Heart left ventricle (tissue), 16 donors: ENCODE data around the gene MAP3K4. TPM values are rescaled to one million over a fixed set of nuclear protein-coding genes. Genes with fewer than 3 reads are reported as not detected.

Experiments
- ATAC-seq, 4 donors: fragments of 200-7000 bp; cut with Tn5 transposase; one replicate each; pipeline ENCODE4 v1.9.1; 2020 to 2022; ENCODE audit warnings: moderate library complexity in 4 of 4, mild to moderate bottlenecking in 3 of 4, moderate number of reproducible peaks in 1 of 4
- DNase-seq, 5 donors: peaks; one replicate each; pipeline ENCODE4 v3.0.0-alpha.2; 2020
- H3K27ac ChIP-seq, 12 donors: fragments of 200-600 bp; sonication (generic) in 4 of 12; one replicate each; pipeline versions ENCODE4 v1.5.0 to v1.8.0; 2016 to 2022; ENCODE audit warnings: mild to moderate bottlenecking in 2 of 12
- H3K27me3 ChIP-seq, 9 donors: fragments of 200-600 bp; sonication (generic) in 2 of 9; one replicate each; pipeline versions ENCODE4 v1.5.1 to v1.8.0; 2016 to 2022; ENCODE audit warnings: mild to moderate bottlenecking in 3 of 9
- H3K36me3 ChIP-seq, 9 donors: fragments of 200-600 bp; sonication (generic) in 2 of 9; one replicate each; pipeline versions ENCODE4 v1.5.0 to v1.8.0; 2018 to 2022; ENCODE audit warnings: mild to moderate bottlenecking in 2 of 9
- H3K4me1 ChIP-seq, 12 donors: fragments of 200-600 bp; sonication (generic) in 4 of 12; one replicate each; pipeline versions ENCODE4 v1.5.0 to v1.8.0; 2016 to 2022; ENCODE audit warnings: mild to moderate bottlenecking in 3 of 12
- H3K4me3 ChIP-seq, 12 donors: fragments of 200-600 bp; sonication (generic) in 4 of 12; one replicate each; pipeline versions ENCODE4 v1.5.0 to v1.8.0; 2017 to 2022; ENCODE audit warnings: mild to moderate bottlenecking in 9 of 12, moderate library complexity in 4 of 12
- H3K9me3 ChIP-seq, 12 donors: fragments of 200-600 bp; sonication (generic) in 4 of 12; one replicate each; pipeline versions ENCODE4 v1.5.0 to v1.8.0; 2016 to 2022; ENCODE audit warnings: mild to moderate bottlenecking in 1 of 12
- CTCF ChIP-seq, 12 donors: fragments of 200-600 bp; sonication (generic) in 4 of 12; IDR thresholded peaks; one replicate each; pipeline versions ENCODE4 v1.5.0 to v1.8.0; 2018 to 2022; ENCODE audit warnings: antibody characterized with exemption in 12 of 12, mild to moderate bottlenecking in 5 of 12
- POLR2A ChIP-seq, 2 donors: fragments of 450-650 bp; IDR thresholded peaks; one replicate each; pipeline ENCODE4 v1.6.1; 2017; ENCODE audit warnings: antibody characterized with exemption in 2 of 2, mild to moderate bottlenecking in 2 of 2, moderate library complexity in 2 of 2
- WGBS, 4 donors: extraction: QIAGEN DNeasy Blood & Tissue Kit in 2 of 4; methylation state at CpG; one replicate each; pipeline versions ENCODE4 v1.1.5 to v1.1.7; 2013 to 2018; 5-methylcytosine and 5-hydroxymethylcytosine counted together
- intact Hi-C, 10 donors: fragments of 100-400 bp; cut with DNase I; formaldehyde crosslinking; loops; one replicate each; pipeline versions ENCODE4 v1.11.1 to v1.14.2; 2022
- polyA plus RNA-seq, 2 donors: library from polyadenylated mRNA; stranded (reverse); fragments of 200-250 nt; gene quantifications; one replicate each; pipeline ENCODE4 v1.2.3, GENCODE V29; 2013
- total RNA-seq, 9 donors: library from RNA; depleted of rRNA in 2 of 9; stranded (reverse); fragments of >200 nt in 2 of 9; fragmentation: NEBNext Ultra II Directional in 3 of 9; extraction: Animal tissue kit (Norgen Biotek cat#: 25700) in 3 of 9; gene quantifications; one replicate each; pipeline versions ENCODE4 v1.1.0 to v1.2.4, GENCODE V29; 2016 to 2023
- donor health status: ischemic (EF 13 %, LVEDD 7.1; RV severe dilation, severe dysfunction).
- donor health status: healthy with polysubstance abuse.
- donor health status: DM: no; HTN: yes; CAD: no.
- donor health status: DM: no; HTN: no; CAD: no.
- donor health status: ischemic (EF 25% LVEDD 6.9; RV normal size, moderate dysfunction).
- donor health status: ischemic (EF 25% LVEDD 5.7; RV mildly dilated, moderate dysfunction).
- donor health status: healthy.
- donor health status: DM: yes; HTN: yes; CAD: no.
- donor health status: ischemic (EF 35%, LVEDD 5.7; RV mildly dilated, moderate dysfunction).
- donor health status: nonischemic (EF 11% LVEDD 7.7; RV severe dilation, severe dysfunction).
- donor health status: DM: yes; HTN: yes; CAD: no.
- donor health status: PGD.
- donor health status: ischemic (EF 29% LVEDD 5.4; RV normal size, mild dysfunction).
- donor health status: nonischemic (EF 23%, LVEDD 6.1; RV moderate dilation, normal function).

The MAP3K4 gene
- total and polyA plus RNA-seq, 11 donors: 9.2 to 39.1 (median 28.4) TPM

GRCh38 chr6:160998766-160999165, 7.2 kb downstream of the MAP3K4 start:
- DNase-seq: no peak
- no peak for ATAC-seq
- TF ChIP-seq POLR2A (IDR thresholded peaks at IDR 0.05): no peak
- TF ChIP-seq CTCF (IDR thresholded peaks at IDR 0.05): no peak
- WGBS, 4 donors: 61 to 78% (median 68%) methylated on average over 4 of the region's 4 CpGs
- peaks cover 0 to 3% (median 0%) of the 10 kb centered on the region in 9 donors for H3K36me3 ChIP-seq
- H3K4me1 ChIP-seq: peaks cover 3 to 51% (median 24%) of the 10 kb centered on the region in 12 donors
- no peaks in the 10 kb centered on the region for H3K27me3 ChIP-seq
- no peak overlapping the region for H3K27ac ChIP-seq
- intact Hi-C loops: loop anchor here in 1 of 10 donors (10.0 kb wide), 1 partner anchor 86 kb away; no protein-coding TSS in a partner anchor
- H3K9me3 ChIP-seq: no peaks in the 10 kb centered on the region
- no peak overlapping the region for H3K4me3 ChIP-seq

GRCh38 chr6:160999516-160999915, 7.9 kb downstream of the MAP3K4 start:
- ATAC-seq: no peak
- 73 to 89% (median 80%) methylated on average over 7 of the region's 7 CpGs for WGBS, 4 donors
- intact Hi-C loops: loop anchor here in 1 of 10 donors (10.0 kb wide), 1 partner anchor 85 kb away; no protein-coding TSS in a partner anchor
- Histone ChIP-seq H3K36me3 (peaks cover 0 to 3% (median 0%) of the 10 kb centered on the region in 9 donors), H3K9me3 (no peaks in the 10 kb centered on the region), H3K27me3 (no peaks in the 10 kb centered on the region), H3K4me3 (no peak overlapping the region), H3K4me1 (peaks cover 0 to 51% (median 25%) of the 10 kb centered on the region in 12 donors), H3K27ac (no peak overlapping the region)
- no peak for TF ChIP-seq POLR2A (IDR thresholded peaks at IDR 0.05)
- no peak for TF ChIP-seq CTCF (IDR thresholded peaks at IDR 0.05)
- no peak for DNase-seq

GRCh38 chr6:161000632-161001031, 9.1 kb downstream of the MAP3K4 start:
- no peak overlapping the region for H3K4me3 ChIP-seq
- ATAC-seq (no peak), DNase-seq (no peak)
- no peaks in the 10 kb centered on the region for H3K27me3 ChIP-seq
- no peaks in the 10 kb centered on the region for H3K9me3 ChIP-seq
- H3K4me1 ChIP-seq: peaks cover 0 to 44% (median 22%) of the 10 kb centered on the region in 12 donors
- TF ChIP-seq POLR2A (IDR thresholded peaks at IDR 0.05) (no peak), CTCF (IDR thresholded peaks at IDR 0.05) (no peak)
- 97 to 100% (median 99%) methylated on average over 1 of the region's 1 CpG for WGBS, 4 donors
- no peak overlapping the region for H3K27ac ChIP-seq
- H3K36me3 ChIP-seq: peaks cover 0 to 3% (median 0%) of the 10 kb centered on the region in 9 donors
- intact Hi-C loops: loop anchor here in 1 of 10 donors (10.0 kb wide), 1 partner anchor 54 kb away; no protein-coding TSS in a partner anchor

GRCh38 chr6:161001421-161001820, 9.9 kb downstream of the MAP3K4 start:
- Histone ChIP-seq H3K9me3 (no peaks in the 10 kb centered on the region), H3K36me3 (peaks cover 0 to 3% (median 0%) of the 10 kb centered on the region in 9 donors), H3K27me3 (no peaks in the 10 kb centered on the region), H3K27ac (no peak overlapping the region), H3K4me3 (no peak overlapping the region), H3K4me1 (peaks cover 0 to 36% (median 17%) of the 10 kb centered on the region in 12 donors)
- 56 to 60% (median 59%) methylated on average over 4 of the region's 4 CpGs for WGBS, 4 donors
- ATAC-seq: no peak
- intact Hi-C loops: loop anchor here in 1 of 10 donors (10.0 kb wide), 1 partner anchor 53 kb away; no protein-coding TSS in a partner anchor
- TF ChIP-seq CTCF (IDR thresholded peaks at IDR 0.05) (no peak), POLR2A (IDR thresholded peaks at IDR 0.05) (no peak)
- DNase-seq: no peak
